AG04450 (cell line): ENCODE results near the gene INA. TPM values are rescaled to one million over a fixed set of nuclear protein-coding genes. Genes with fewer than 3 reads are reported as not detected.
"Not testable (repeated sequence)": the region's sequence is repeated elsewhere in the genome, so short reads cannot be mapped to it uniquely, and the experiment has no call there.

ENCODE experiments used
- CTCF ChIA-PET: fragments of 300-600, 350-600 bp; formaldehyde crosslinking; extraction: SDS; loops from one replicate; lab custom pipeline; 2022; ENCODE audit warnings: antibody characterized with exemption, inconsistent platforms; lab: Charles Lee
- POLR2A ChIA-PET: fragments of 350-600 bp; formaldehyde crosslinking; extraction: SDS; loops from one replicate; lab custom pipeline; 2021; ENCODE audit warnings: antibody characterized with exemption, inconsistent platforms; lab: Yijun Ruan, JAX
- DNase-seq: peaks from one replicate; pipeline ENCODE4 v3.0.0-alpha.2; 2011; ENCODE audit warnings: low read depth, low spot score
- H3K27ac ChIP-seq: one replicate; pipeline ENCODE4 v1.5.1; 2012; ENCODE audit warnings: low read depth, low read length, control low read depth
- H3K27me3 ChIP-seq: one replicate; pipeline ENCODE4 v1.6.0; 2012; ENCODE audit warnings: low read length; ENCODE audit not compliant: control insufficient read depth, insufficient read depth
- H3K4me3 ChIP-seq: 2 replicates; pipeline ENCODE4 v1.5.1; 2011; ENCODE audit warnings: mild to moderate bottlenecking, low read depth, low read length, control low read depth
- H3K9me3 ChIP-seq: 2 replicates; pipeline ENCODE4 v1.5.1; 2012; ENCODE audit warnings: low read length; ENCODE audit not compliant: control insufficient read depth, insufficient read depth
- polyA plus RNA-seq: library from polyadenylated mRNA; depleted of rRNA; stranded (reverse); fragments of >200 nt; gene quantifications from 2 replicates; pipeline ENCODE4 v1.2.3, GENCODE V29; 2011
- TF ChIP-seq, protein P1 (sequence below): IDR thresholded peaks from 2 replicates; pipeline ENCODE4 v1.5.1; 2011; ENCODE audit warnings: low read depth, low read length, control low read depth, inconsistent platforms

INA gene
- polyA plus RNA-seq, 1 experiment = 6.6 TPM

DNA sequence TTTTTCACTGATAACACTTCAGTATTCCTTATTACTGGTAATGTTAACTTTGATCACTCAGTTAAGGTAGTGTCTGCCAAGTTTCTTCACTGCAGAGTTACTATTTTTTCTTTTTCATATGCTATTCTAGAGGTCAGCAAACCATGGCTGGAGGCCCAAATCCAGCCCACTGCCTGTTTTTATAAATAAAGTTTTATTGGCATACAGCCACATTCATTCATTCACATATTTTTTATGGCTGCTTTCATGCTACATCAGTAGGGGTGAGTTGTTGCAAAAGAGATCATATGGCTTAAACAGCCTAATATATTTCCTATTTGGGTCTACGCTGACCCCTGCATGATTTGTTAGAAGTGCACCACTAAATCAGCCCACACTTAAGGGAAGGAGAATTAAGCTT, 20.3 kb upstream of the INA start:
- no peak for DNase-seq
- no peak overlapping the region for H3K4me3 ChIP-seq
- no peak overlapping the region for H3K27ac ChIP-seq
- ChIA-PET POLR2A (no interaction called here), CTCF (interaction anchor here (0.7 to 3.6 kb wide), 2 partner anchors 12 to 69 kb away, joined by 5 to 27 read pairs; no protein-coding TSS in a partner anchor)
- peaks cover 8% of the 10 kb centered on the region; the same call in 1 of the 2 replicates for H3K9me3 ChIP-seq
- no peaks in the 10 kb centered on the region for H3K27me3 ChIP-seq
- TF ChIP-seq, protein P1, sequence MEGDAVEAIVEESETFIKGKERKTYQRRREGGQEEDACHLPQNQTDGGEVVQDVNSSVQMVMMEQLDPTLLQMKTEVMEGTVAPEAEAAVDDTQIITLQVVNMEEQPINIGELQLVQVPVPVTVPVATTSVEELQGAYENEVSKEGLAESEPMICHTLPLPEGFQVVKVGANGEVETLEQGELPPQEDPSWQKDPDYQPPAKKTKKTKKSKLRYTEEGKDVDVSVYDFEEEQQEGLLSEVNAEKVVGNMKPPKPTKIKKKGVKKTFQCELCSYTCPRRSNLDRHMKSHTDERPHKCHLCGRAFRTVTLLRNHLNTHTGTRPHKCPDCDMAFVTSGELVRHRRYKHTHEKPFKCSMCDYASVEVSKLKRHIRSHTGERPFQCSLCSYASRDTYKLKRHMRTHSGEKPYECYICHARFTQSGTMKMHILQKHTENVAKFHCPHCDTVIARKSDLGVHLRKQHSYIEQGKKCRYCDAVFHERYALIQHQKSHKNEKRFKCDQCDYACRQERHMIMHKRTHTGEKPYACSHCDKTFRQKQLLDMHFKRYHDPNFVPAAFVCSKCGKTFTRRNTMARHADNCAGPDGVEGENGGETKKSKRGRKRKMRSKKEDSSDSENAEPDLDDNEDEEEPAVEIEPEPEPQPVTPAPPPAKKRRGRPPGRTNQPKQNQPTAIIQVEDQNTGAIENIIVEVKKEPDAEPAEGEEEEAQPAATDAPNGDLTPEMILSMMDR = no peak

DNA sequence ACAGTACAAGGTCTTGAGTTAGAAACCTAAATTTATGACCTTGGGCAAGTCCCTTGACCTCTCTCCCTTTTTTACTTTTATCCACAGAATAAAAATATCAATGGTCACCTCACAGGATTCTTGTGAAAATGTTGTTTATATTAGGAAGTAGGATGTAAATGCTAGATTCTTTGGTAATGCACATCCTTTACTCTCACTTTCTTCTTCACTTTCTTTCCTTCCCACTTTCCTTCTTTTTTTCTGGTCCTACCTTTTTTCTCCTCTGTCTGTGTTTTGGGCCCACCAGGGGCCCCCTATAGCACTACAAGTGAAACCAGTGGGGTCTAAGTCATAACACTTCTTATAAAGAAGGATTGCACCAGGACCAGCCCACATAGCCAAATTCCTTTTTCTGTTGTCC, 19.1 kb upstream of the INA start:
- DNase-seq = no peak
- ChIA-PET CTCF (no interaction called here), POLR2A (no interaction called here)
- peaks cover 8% of the 10 kb centered on the region; the same call in 1 of the 2 replicates for H3K9me3 ChIP-seq
- TF ChIP-seq, protein P1 = no peak
- no peak overlapping the region for H3K4me3 ChIP-seq
- peaks cover 1% of the 10 kb centered on the region for H3K27me3 ChIP-seq
- no peak overlapping the region for H3K27ac ChIP-seq

DNA sequence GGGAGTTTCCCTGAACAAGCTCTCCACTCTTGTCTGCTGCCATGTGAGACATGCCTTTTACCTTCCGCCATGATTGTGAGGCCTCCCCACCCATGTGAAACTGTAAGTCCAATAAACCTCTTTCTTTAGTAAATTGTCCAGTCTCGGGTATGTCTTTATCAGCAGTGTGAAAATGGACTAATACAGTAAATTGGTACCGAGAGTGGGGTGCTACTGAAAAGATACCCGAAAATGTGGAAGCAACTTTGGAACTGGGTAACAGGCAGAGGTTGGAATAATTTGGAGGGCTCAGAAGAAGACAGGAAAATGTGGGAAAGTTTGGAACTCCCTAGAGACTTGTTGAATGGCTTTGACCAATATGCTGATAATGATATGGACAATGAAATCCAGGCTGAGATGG, 18.0 kb upstream of the INA start:
- H3K4me3 ChIP-seq, H3K27me3 ChIP-seq, POLR2A ChIA-PET, DNase-seq, CTCF ChIA-PET, H3K27ac ChIP-seq, H3K9me3 ChIP-seq: not testable (repeated sequence)

DNA sequence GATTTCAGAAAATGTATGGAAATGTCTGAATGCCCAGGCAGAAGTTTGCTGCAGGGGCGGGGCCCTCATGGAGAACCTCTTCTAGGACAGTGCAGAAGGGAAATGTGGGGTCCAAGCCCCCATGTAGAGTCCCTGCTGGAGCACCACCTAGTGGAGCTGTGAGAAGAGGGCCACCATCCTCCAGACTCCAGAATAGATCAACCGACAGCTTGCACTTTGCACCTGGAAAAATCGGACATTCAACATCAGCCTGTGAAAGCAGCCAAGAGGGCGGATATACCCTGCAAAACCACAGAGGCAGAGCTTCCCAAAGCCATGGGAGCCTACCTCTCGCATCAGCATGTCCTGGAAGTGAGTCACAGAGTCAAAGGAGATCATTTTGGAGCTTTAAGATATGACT, 16.9 kb upstream of the INA start:
- Histone ChIP-seq H3K27ac (no peak overlapping the region), H3K9me3 (peaks cover 8% of the 10 kb centered on the region; the same call in 1 of the 2 replicates), H3K4me3 (no peak overlapping the region), H3K27me3 (peaks cover 2% of the 10 kb centered on the region)
- ChIA-PET CTCF (no interaction called here), POLR2A (no interaction called here)
- TF ChIP-seq, protein P1 = no peak
- no peak for DNase-seq

DNA sequence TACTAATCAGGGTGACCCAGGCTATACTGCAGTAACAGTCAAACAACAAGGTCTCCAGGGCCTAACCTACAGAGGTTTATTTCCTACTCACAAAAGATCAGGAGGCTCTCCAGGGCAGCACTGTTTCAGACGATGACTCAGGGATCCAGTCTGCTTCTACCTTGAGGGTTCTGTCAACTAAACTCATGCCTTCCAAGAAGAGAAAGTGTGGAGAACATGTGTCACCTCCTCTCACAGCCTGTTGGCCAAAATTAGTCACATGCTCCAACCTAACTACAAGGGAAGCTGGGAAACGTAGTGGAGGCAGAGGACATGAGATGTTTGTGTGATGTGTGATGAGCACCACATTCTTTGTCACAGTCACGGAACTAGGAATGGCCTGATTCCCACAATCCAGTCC, 14.7 kb upstream of the INA start:
- Histone ChIP-seq H3K27me3 (peaks cover 9% of the 10 kb centered on the region), H3K9me3 (peaks cover 8% of the 10 kb centered on the region; the same call in 1 of the 2 replicates), H3K27ac (no peak overlapping the region), H3K4me3 (no peak overlapping the region)
- POLR2A ChIA-PET = no interaction called here
- CTCF ChIA-PET = no interaction called here
- DNase-seq = no peak
- TF ChIP-seq, protein P1 = no peak
